ENCODE results near the gene IRF8. TPM values are rescaled to one million over a fixed set of nuclear protein-coding genes. Genes with fewer than 3 reads are reported as not detected.

Gene IRF8
- total RNA-seq, 1 donor from 2014 or later = 20.0 TPM

DNA sequence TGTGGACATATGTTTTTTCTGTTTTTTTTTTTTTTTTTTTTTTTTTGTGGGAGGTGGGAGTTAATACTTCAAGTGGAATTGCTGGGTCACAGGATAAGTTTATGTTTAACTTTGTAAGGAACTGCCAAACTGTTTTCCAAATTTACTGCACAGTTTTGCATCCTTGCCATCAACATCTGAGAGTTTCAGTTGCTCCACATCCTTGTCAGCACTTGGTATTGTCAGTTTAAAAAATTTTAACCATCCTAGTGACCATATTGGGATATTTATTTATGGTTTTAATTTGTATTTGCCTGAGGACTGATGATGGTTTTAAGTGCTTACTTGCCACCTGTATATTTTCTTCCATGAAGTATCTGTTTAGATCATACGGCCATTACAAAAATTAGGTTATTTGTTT, 34.0 kb upstream of the IRF8 start:
- Histone ChIP-seq H3K36me3 (no peaks in the 10 kb centered on the region), H3K27ac (no peak overlapping the region), H3K4me1 (no peaks in the 10 kb centered on the region), H3K4me3 (no peak overlapping the region), H3K9me3 (no peaks in the 10 kb centered on the region), H3K27me3 (no peaks in the 10 kb centered on the region)
- intact Hi-C loops (cut with DNase I) = no loop called here
- no peak for DNase-seq (ENCODE audit: low spot score in 2 of 2)
- TF ChIP-seq, protein P1, sequence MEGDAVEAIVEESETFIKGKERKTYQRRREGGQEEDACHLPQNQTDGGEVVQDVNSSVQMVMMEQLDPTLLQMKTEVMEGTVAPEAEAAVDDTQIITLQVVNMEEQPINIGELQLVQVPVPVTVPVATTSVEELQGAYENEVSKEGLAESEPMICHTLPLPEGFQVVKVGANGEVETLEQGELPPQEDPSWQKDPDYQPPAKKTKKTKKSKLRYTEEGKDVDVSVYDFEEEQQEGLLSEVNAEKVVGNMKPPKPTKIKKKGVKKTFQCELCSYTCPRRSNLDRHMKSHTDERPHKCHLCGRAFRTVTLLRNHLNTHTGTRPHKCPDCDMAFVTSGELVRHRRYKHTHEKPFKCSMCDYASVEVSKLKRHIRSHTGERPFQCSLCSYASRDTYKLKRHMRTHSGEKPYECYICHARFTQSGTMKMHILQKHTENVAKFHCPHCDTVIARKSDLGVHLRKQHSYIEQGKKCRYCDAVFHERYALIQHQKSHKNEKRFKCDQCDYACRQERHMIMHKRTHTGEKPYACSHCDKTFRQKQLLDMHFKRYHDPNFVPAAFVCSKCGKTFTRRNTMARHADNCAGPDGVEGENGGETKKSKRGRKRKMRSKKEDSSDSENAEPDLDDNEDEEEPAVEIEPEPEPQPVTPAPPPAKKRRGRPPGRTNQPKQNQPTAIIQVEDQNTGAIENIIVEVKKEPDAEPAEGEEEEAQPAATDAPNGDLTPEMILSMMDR (IDR thresholded peaks at IDR 0.05) = no peak

DNA sequence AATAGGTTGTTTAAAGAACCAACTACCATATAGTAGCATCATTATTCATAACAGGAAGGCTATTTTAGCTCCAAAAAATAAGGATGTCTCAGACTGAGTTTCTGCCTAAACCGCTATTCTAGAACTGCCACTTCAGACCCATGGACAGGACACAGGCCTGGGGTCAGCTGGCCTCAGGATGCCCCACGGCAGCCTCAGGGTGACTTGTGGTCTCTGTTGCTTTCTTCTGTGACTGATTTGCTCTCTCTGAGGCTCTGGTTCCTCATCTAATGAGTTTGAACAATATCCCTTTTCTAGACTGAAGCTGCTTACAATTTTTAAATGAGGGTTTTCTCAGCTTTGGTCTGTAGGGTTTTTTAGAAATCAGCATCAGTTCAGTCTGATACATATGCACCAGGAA, 31.8 kb upstream of the IRF8 start:
- no peaks in the 10 kb centered on the region for H3K9me3 ChIP-seq
- H3K4me3 ChIP-seq = no peak overlapping the region
- H3K36me3 ChIP-seq = no peaks in the 10 kb centered on the region
- DNase-seq (ENCODE audit: low spot score in 2 of 2) = no peak
- no peaks in the 10 kb centered on the region for H3K4me1 ChIP-seq
- intact Hi-C loops (cut with DNase I) = no loop called here
- H3K27me3 ChIP-seq = no peaks in the 10 kb centered on the region
- H3K27ac ChIP-seq = no peak overlapping the region
- TF ChIP-seq, protein P1 (IDR thresholded peaks at IDR 0.05) = no peak

DNA sequence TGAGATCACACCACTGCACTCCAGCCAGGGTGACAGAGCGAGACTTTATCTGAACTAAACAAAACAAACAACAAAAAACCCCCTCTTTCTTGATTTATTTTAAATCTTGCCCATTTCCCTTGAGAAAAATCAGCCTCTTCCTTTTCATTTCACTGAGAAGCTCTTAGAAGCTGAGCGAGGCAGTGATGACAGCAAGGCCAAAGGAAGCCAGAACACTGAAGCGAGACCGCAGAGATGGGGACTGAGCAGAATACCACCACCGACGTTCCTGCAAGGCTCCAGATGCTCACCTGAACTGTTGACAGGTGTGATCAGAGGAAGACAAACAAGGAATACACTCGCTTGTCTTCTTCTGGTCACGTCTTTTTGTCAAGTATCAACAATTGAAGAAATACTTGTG, 30.5 kb upstream of the IRF8 start:
- Histone ChIP-seq H3K9me3 (no peaks in the 10 kb centered on the region), H3K36me3 (no peaks in the 10 kb centered on the region), H3K4me3 (no peak overlapping the region), H3K4me1 (no peaks in the 10 kb centered on the region), H3K27me3 (no peaks in the 10 kb centered on the region), H3K27ac (no peak overlapping the region)
- intact Hi-C loops (cut with DNase I) = no loop called here
- no peak for DNase-seq (ENCODE audit: low spot score in 2 of 2)
- TF ChIP-seq, protein P1 (IDR thresholded peaks at IDR 0.05) = no peak

DNA sequence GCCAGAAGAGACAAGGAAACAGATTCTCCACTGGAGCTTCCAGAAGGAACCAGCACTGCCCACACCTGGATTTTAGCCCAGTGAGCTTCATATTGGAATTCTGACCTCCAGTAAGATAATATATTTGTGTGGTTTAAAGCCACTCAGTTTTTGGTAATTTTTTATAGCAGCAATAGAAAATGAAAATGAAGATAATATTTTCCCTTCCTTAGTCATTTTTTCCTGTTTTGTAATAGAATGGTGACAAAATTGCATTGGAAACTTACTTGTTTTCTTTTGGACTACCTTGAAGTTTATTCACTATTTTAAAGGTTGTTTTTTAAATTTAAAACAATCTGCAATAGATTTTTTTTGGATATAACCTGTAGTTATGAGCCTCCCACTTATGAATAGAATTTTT, 29.8 kb upstream of the IRF8 start:
- Histone ChIP-seq H3K27ac (no peak overlapping the region), H3K4me1 (no peaks in the 10 kb centered on the region)
- intact Hi-C loops (cut with DNase I) = no loop called here

DNA sequence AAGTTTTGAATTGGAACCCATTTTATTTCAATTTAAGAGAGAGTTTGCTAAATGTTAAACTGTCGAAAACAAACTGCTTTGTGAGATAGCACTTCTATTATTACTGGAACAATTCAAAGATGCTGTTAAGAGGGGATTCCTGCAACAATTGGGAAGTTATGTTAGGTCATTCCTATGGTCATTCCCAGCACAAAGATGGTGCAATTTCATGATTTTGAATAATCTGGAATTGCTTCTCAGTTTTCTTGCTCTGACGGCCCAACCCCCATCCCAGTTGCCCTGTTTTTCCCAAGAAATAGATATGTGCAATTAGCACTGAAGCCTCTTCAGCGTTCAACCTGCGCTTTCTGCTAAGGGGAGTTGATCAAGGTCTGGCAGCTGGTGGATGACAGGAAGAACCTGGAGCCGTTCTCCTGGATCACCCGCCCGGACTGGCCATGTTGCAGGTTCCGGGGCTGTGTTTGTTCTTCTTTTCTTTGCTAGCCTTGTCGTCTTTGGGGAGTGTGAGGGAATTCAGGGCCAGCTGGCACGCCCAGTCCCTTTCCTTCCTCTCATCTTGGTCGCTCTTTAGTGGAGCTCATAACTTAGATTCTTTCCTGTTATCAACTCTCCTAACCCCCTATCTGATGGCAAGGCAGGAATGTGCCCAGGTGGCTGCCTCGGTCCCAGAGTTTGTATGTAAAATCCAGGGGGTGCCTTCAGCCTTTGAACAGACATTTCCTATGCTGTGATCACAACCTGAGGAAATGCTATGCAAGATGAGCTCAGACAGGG, 29.0 kb upstream of the IRF8 start:
- no peak overlapping the region for H3K4me3 ChIP-seq
- no peak for DNase-seq (ENCODE audit: low spot score in 2 of 2)
- H3K27me3 ChIP-seq = no peaks in the 10 kb centered on the region
- no peaks in the 10 kb centered on the region for H3K9me3 ChIP-seq
- intact Hi-C loops (cut with DNase I) = no loop called here
- H3K36me3 ChIP-seq = no peaks in the 10 kb centered on the region
- no peak overlapping the region for H3K27ac ChIP-seq
- no peaks in the 10 kb centered on the region for H3K4me1 ChIP-seq
- TF ChIP-seq, protein P1 (IDR thresholded peaks at IDR 0.05) = no peak

More for the DNA sequence above, 29.8 kb upstream of the IRF8 start:
- H3K27me3 ChIP-seq = no peaks in the 10 kb centered on the region
- TF ChIP-seq, protein P1 (IDR thresholded peaks at IDR 0.05) = no peak
- H3K9me3 ChIP-seq = no peaks in the 10 kb centered on the region
- no peak overlapping the region for H3K4me3 ChIP-seq
- no peaks in the 10 kb centered on the region for H3K36me3 ChIP-seq
- no peak for DNase-seq (ENCODE audit: low spot score in 2 of 2)
